NCI-H1436 (cell line): ENCODE results near the gene ZNF723.
"Not testable (repeated sequence)": the region's sequence is repeated elsewhere in the genome, so short reads cannot be mapped to it uniquely, and the experiment has no call there.

ENCODE experiments used
- DNase-seq: peaks from one replicate; lab custom pipeline; 2025; lab: John Stamatoyannopoulos, UW

The ZNF723 gene

GRCh38 chr19:22832031-22832762 lies at the start of gene ZNF723:
TSS of gene ZNF723 (plus strand) at chr19:22832291. CDS start at chr19:22832380, 89 bp downstream.
- no peak for DNase-seq

- DNase-seq: no peak
Measured at GRCh38 chr19:22783651-22784410, 48.3 kb upstream of the ZNF723 start, which contains the start of gene ZNF99. TSS of gene ZNF99 (minus strand) at chr19:22784151. CDS start at chr19:22784016, 135 bp downstream.

GRCh38 chr19:22792863-22793262 lies 39.2 kb upstream of the ZNF723 start:
- not testable (repeated sequence) for DNase-seq

GRCh38 chr19:22797040-22797439 lies 35.1 kb upstream of the ZNF723 start:
- DNase-seq: no peak

- DNase-seq: no peak
Measured at GRCh38 chr19:22806418-22806817, 25.7 kb upstream of the ZNF723 start.

DNA sequence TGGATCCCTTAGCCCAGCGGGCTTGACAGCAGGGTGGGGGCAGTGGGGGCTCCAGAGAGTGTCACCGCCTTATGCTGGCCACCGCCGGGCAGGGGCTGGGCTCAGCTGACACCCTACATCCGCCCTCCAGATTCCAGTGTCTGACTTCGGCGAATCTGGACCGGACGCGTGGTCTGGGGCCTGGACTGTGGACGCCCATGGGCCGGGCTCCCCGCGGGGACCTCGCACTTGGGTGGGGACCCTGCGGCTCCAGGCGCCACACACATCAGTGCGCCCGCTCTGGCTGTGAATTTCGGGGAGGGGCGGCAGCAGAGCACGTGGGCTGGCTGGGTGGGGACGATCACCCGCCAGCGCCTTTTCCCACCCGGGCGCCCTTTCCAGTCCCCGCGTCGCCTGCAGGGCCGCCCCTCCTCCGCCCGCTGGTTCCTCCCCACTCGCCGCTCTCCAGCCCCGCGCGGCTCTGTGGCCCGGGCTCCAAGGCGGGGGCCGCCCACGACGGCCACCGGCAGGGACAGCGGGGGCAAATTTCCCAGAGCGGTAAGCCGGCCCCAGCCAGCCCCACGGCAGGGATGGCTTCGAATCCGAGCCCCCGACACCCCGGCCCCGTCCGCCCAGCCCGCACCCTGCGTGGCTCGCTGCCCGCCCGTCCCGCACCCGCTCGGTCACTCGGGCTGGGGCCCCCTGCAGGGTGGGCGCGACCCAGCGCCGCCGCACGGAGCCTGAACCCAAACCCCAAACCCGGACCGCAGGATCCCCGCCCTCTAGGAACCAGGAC lies 24.8 kb upstream of the ZNF723 start:
- no peak for DNase-seq

DNA sequence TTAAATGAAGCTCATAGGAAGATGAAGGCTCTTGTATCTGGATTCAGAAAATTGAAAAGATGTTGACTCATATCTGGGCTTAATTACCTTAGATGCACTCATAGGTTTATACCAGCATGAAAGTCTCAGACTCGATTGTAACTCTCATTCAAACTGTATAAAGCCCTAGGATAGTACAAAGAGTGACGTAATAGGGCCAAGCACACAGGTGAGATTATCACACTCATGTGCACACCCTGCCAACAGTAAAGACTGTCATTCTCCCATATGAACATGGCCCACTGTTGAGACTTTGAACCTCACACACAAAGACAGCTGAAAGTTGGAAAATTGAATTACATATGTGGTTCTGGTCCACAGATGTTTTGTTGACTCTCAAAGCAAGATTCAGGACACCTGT lies 18.0 kb upstream of the ZNF723 start:
- DNase-seq: no peak

GRCh38 chr19:22831211-22831610 lies 880 bp upstream of the ZNF723 start:
- DNase-seq: no peak

DNA sequence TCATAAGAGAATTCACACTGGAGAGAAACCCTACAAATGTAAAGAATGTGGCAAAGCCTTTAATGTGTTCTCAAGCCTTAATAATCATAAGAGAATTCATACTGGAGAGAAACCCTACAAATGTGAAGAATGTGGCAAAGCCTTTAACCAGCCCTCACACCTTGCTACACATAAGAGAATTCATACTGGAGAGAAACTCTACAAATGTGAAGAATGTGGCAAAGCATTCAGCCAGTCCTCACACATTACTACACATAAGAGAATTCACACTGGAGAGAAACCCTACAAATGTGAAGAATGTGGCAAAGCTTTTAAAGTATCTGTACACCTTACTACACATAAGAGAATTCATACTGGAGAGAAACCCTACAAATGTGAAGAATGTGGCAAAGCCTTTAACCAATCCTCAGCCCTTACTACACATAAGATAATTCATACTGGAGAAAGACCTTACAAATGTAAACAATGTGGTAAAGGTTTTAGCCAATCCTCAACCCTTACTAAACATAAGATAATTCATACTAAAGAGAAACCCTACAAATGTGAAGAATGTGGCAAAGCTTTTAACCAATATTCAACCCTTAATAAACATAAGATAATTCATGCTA lies 25.7 kb downstream of the ZNF723 start:
- not testable (repeated sequence) for DNase-seq

DNA sequence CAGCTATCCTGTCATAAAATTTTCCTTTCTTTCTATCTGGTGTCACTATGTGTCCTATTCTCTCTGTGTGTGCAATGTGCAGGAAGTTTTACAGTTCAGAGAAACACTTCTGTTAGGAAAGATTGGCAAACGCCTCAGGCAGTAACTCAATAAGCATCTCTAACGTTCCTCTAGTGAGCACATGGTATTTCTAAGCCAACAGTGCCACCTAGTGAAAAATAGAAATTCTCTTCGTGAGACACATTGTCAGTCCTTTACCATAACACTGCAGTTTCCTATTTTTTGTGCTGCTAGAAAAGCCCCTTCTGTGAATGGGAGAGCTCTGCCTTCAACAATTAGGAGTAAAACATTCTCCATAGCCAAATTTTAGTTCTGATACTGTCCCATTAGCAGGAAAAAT lies 50.7 kb downstream of the ZNF723 start:
- no peak for DNase-seq

DNA sequence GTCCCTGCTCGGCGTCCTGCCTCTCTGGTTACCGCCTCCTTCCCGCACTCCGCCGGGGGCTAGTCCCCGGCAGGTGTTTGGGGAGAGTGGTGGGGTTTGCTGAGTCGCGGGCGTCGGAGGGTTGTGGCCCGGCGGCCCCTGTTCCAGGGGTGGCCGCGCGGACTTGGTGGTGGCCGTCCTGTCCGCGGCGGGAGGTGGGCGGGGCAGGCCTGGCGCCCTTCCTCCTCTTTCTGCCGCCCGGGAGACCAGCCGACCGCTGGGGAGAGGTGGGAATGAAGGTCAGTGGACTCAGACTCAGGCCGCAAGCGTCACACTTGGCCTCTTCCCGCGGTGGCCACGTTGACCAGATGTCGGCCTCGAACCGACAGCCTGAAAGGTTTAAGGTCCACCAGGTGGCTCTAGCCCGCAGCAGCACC lies 61.8 kb downstream of the ZNF723 start:
- no peak for DNase-seq

DNA sequence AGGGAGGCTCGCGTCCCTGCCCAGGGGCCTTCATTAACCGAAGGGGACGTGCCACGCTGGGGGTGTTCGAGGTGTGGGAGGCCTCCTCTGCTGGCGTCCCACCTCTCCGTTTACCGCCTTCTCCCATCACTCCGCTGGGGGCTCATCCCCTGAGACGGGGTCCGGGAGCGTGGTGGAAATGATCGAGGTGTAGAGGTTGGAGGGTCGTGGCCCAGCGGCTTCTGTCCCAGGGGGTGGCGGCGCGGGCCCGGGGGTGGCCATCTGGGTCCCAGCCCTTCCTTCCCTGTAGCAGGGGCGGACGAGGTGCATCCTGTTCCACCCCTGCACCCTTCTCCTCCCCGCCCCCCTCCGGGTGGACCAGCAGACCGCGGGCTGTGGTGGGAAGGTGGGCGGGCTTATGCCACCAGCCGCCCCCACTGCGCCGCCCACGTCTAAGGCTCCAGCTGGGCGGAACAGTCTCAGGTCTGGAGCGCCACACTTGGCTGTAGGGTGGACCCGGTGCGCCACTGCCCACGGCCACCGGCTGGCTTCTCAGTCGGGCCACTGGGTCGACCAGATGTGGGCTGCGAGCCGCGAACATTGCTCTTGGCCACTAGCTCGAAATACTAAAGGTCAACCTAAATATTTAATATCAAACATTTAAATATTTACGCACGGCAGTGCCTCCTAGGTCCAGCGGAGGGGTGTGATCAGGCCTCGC lies 69.5 kb downstream of the ZNF723 start:
- DNase-seq: no peak
